HG03025 (cell line): ENCODE data around the gene GREM1.

Source experiments
- ATAC-seq: cut with Tn5 transposase; IDR thresholded peaks from one replicate; pipeline ENCODE4 v1.9.1; 2021; ENCODE audit warnings: mild to moderate bottlenecking, moderate library complexity; ENCODE audit not compliant: unreplicated experiment, low FRiP score

GREM1 gene

DNA sequence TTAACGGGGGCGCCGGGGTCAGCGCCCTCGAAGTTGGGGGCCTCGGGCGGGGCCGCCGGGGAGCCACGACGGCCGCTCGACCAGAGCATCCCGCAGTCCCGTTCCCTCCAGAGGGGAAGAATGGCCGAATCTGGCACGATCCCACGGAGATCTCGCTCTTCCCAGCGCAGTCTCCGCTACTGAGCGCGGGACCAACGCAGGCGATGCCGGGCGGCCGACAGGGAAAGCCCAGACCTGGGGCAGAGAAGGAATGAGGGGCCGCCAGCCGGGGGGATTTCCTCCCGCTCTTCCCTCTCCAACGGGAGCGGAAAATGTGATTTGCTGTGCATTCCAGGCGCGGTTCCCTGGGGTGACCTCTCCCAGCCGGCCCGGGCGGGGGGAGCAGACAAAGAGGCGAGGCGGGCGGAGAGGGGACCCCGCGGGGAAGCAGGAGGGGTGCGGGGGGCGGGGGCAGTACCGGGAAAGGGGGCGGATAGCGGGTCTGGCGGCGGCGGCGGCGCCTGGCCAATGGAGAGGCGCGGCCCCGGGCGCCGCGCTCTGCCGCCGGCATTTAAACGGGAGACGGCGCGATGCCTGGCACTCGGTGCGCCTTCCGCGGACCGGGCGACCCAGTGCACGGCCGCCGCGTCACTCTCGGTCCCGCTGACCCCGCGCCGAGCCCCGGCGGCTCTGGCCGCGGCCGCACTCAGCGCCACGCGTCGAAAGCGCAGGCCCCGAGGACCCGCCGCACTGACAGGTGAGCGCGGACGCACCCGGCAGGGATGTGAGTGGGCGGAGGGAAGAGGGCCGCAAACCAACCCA, at the start of gene GREM1:
TSS of gene GREM1 (plus strand) at position 579 of the 801 bp plus-strand sequence. CDS start 12,687 bp downstream, outside the sequence.
- no peak for ATAC-seq

DNA sequence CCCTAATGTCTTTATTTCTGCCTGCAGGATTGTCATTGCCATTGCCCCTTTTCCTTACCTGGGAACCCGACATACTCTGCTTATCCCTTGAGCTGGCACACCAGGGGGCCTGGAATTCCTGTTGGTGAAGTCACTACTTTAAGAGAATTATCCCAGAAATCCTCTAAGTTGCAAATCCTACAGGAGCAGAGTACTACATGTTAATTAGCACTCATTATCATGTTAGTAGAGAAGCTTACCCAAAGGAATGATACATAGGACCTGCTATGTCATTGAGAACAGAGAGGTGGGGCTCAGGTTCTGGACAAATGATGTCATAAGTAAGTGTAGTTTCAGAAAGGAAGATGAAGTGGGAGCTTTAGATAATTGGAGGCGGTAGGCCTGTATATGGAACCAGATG, 48.9 kb upstream of the GREM1 start:
- no peak for ATAC-seq

- ATAC-seq, result no peak
Measured at GRCh38 chr15:32669896-32670611, 47.8 kb upstream of the GREM1 start.

DNA sequence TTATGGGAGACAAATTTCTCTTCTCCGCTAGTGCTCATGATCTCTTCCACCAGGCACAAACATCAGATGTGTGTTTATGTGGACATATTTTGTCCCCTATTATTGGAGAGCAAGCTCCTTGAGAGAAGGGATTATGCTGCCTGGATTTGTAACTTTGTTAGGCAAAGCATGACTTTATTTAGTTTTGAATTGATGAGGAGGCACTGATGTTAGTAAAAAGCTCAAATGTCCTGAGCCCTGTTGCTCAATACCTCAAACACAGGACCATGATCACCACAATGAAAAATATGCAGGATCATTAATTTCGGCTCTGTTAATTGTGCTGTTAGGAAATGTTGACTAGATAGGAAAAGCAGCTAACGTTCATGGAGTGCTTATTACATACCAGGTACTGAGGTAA, 47.2 kb upstream of the GREM1 start:
- no peak for ATAC-seq

DNA sequence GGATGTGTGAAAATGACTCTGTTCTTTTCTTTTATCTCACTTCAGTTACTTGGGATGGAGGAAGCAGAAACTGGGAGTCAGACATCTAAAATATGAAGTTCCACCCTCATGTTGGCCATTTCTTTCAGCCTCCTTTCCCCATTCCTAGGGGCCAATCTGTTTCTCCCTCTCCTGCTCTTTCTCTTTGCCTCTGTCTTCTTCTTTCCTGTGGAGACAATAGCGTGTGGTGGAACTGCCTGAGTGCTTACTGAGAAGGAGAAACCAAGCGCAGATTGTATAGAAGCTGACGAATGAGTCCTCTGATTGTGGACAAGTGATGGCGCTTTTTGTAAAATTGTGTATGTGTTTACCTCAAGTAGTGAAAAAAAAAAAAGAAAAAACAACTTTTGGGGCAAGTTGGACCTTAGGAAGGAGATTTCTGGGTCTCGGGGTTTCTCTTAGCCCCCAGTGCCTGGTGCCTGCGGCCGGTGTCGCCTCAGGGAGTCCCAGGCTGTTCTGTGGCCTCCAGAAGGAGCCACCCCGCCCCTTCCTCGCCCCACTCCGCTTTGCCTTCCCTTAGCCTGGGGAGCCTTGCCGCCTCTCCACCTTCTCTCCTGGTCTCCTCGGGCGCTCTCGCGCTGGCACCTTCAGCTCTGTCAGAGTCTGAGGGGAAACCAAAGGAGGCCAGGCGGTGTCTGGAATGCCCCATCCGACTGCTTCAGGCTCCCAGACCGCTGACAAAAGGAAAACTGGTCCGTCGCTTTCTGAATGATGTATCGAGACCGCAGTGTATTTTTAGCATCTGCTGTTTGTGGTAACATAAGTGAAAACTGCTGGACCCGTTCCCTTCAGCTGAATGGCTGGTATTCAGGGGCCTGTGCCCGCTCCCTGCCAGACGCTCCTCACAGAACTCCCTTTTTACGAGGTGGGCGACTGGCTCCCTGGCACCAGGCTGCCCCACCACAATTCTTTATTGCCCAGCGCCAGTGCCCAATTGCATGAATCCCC, 46.2 kb upstream of the GREM1 start:
- ATAC-seq, result no peak

DNA sequence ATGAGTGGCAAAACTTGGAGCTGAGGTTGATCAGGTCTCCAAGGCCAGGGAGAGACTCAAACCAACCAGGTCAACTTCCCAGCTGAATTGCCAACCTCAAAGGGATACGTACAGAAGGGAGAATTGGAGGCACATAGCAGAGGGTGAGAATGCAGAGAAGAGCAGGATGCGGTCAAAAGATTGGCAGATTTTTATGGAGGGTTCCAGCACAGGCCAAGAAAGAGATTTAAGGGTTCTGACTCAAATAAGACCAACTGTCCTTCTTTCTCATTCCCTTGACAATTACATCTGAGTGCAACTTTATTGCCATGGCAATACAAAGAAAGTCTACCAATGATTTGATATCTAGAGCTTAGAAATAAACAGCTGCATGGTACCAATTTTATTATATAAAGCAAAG, 43.1 kb upstream of the GREM1 start:
- no peak for ATAC-seq

GRCh38 chr15:32675466-32675865, 42.3 kb upstream of the GREM1 start:
- no peak for ATAC-seq

DNA sequence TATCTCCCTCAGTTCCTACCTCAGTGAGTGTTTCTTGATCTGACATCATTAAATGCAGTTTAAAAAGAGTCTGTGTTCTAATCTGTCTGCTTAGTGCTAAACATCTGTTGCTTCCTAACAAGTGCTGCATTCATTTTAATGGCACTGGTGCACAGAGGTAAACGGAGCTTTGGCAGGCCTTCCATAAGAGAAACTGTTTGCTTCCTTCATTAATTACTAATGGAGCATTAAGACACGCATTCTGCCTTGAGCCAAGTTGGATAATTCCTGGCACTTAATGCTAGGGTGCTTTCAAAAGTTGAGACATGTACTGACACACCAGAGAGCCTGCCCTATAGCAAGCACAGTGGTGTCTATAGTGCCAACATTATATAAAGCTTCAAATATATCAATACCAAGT, 41.6 kb upstream of the GREM1 start:
- ATAC-seq, result no peak

- no peak for ATAC-seq
Measured at GRCh38 chr15:32677238-32677750, 40.5 kb upstream of the GREM1 start.

DNA sequence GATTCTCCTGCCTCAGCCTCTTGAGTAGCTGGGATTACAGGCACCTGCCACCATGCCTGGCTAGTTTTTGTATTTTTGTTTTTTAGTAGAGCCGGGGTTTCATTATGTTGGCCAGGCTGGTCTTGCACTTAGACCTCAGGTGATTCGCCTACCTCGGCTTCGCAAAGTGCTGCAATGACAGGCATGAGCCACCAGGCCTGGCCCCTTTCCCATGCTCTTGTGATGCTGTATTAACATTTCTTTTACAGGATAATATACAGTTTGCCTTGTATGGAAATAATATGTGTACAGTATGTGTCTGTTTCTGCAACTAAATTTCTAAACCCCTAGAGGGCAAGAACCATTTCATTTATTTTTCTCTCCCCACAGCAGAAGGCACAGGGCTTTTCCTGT, 38.5 kb upstream of the GREM1 start:
- ATAC-seq, result no peak

- ATAC-seq, result no peak
Measured at GRCh38 chr15:32682569-32682968, 35.2 kb upstream of the GREM1 start.

- ATAC-seq, result no peak
Measured at GRCh38 chr15:32682977-32683630, 34.7 kb upstream of the GREM1 start.

DNA sequence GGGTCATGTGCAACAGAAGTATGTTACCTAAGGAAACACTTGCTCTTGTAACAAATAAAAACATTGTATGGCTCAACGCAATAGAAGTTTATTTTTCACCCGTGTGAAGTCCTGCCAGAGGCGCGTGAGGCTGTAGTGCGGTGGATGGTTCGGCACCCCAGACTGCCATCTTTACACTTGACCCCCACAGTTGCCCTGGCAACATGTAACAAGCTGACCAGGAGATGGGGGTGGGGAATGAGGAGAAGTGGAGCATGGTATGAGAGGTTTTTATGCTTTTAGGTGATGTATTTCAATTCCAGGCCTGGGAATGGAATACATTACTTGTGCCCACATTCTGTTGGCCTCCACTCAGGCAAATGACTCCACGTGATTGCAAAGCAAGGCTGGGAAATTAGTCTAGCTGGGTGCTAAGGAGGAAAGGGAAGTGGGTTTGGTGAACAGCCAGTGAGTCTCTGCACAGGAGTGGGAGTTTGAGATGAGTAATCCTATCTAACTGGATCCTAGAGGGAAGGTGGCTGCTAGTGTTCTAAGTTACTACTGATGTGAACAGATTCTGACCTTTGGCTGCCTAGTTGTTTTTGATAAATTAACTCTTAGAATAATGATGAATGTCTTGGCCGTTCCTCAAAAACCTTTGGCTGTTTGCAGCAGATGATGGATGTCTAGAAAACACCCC, 33.8 kb upstream of the GREM1 start:
- no peak for ATAC-seq

DNA sequence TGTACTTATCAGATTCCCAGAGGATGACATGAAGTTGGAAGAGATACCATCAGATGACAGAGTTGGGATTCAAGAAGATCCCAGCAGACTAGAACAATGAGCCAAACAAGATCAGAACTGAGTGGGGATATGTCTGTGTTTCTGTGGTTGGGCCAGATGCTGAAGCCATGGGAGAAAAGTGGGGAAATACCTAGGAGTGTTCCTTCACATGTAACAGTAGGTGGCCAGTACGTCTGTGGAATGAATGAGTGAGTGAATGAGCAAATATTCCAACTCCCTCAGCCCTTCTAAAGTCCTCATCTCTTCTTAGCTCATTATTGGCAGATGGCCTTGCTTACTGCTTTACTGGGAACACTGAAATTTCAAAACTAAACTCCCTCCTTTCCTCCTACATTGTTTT, 32.2 kb upstream of the GREM1 start:
- no peak for ATAC-seq

GRCh38 chr15:32687556-32687955, 30.2 kb upstream of the GREM1 start:
- ATAC-seq, result no peak

GRCh38 chr15:32688151-32688639, 29.6 kb upstream of the GREM1 start:
- ATAC-seq, result no peak

- ATAC-seq, result no peak
Measured at GRCh38 chr15:32690941-32691688, 26.7 kb upstream of the GREM1 start.

GRCh38 chr15:32691689-32692038, 26.1 kb upstream of the GREM1 start:
- no peak for ATAC-seq

DNA sequence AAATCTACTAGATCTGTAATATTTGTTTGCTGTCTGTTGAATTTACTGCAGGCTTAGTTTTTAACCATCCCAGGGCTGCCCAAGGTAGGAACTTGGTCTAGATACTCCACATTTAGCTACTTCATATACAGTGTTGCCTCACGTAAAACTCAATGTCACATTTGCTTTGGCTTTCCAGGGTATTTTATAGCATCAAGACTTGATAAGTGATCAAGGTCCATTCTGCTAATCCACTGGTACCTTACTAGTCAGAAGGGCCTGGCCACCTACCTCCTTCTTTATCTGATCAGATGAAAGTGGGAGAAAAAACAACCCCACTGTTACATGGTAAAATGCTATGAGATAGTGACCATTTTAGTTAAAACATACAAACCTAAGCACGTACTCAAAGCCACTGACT, 25.5 kb upstream of the GREM1 start:
- no peak for ATAC-seq
